HG02884 (cell line): ENCODE data around the gene HLX.

Experiments
- ATAC-seq: cut with Tn5 transposase; IDR thresholded peaks from one replicate; pipeline ENCODE4 v1.9.1; 2021; ENCODE audit warnings: mild to moderate bottlenecking, moderate library complexity; ENCODE audit not compliant: unreplicated experiment

Gene HLX, protein sequence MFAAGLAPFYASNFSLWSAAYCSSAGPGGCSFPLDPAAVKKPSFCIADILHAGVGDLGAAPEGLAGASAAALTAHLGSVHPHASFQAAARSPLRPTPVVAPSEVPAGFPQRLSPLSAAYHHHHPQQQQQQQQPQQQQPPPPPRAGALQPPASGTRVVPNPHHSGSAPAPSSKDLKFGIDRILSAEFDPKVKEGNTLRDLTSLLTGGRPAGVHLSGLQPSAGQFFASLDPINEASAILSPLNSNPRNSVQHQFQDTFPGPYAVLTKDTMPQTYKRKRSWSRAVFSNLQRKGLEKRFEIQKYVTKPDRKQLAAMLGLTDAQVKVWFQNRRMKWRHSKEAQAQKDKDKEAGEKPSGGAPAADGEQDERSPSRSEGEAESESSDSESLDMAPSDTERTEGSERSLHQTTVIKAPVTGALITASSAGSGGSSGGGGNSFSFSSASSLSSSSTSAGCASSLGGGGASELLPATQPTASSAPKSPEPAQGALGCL

DNA sequence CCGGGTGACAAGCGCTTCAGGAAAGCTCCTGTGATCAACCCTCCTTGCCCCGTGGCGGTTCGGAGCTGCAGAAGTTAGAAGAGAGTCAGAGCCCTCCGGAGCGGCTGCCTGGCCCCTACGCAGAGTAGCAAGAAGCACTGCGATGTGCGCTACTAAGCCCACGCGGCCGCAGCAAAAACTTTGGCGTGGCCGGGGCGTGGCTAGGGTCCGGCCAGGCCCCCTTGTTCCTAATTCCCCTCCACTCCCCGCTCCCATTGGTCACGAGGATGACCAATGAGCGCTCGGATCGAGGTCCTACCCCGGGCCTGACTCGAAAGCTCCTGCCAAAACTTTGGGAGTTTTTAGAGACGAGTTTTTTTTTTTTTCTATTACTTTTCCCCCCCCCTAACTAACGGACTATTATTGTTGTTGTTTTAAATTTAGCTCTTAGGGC is at the start of gene HLX:
HLX (plus strand) TSS at position 368 of the 433 bp plus-strand sequence. CDS start 415 bp downstream, outside the sequence.
- peak; percentile 49 for ATAC-seq

DNA sequence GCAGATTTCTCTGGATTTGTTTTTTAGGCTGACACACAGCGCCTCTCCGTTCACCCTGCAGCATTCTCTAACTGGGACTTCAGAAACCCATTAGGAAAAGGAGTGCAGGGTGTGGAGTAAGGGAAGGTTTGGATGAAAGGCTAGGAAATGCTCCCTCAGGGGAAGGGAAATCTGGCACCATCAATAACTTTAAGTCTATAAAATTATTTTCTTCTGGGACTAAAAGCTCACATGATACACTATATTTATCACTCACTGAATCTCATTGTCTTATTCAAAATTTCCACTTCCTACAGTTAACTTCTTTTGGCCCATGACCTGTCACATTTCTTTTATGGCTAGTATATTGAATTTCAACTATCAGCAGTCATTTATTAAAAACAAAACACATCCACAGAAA is 45.8 kb upstream of the HLX start:
- ATAC-seq, result no peak

DNA sequence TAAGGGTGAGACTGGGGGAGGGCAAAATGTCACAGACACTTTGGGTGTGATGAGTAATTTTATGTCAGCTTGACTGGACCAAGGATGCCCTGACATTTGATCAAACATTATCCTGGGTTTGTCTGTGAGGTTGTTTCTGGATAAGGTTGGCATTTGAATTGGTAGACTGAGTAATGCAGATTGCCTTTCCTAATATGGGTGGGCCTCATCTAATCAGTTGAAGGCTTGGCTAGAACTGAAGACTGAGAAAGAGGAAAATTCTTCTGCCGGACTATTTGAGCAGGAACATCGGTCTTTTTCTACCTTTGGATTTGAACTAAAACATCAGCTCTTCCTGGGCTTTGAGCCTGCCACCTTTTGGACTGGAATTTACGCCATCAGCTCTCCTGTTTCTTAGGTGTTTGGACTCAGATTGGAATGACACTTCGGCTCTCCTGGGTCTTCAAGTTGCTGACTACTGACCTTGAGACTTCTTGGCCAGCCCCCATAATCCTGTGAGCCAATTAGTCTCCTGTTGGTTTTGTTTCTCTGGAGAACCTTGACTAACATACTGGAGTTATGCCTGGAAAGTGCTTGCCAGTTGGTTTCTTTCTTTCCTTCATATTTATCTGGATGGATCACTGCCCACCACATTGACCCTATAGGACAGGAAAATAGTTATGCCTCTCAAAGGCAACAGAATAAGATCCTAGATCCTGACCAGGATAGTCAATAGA is 44.9 kb upstream of the HLX start:
- ATAC-seq, result no peak

DNA sequence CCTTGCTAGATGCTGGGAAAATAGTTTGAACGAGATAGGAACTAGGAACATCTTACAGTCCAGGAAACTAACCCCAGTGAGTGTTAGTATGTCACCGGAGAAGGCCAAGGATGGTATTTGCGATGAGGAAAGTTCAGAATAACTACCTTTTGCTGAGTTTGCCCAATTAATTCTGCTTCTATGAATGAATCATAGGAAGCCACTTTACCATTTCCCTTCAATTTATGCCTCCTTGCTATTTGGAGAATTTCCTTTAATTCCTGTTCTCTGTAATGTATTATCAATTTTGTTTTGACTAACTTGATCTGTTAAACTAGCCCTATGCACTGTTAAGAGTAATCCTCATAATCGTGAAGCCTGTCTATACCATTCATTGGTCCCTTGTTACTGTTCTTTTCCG is 40.7 kb upstream of the HLX start:
- ATAC-seq, result no peak

DNA sequence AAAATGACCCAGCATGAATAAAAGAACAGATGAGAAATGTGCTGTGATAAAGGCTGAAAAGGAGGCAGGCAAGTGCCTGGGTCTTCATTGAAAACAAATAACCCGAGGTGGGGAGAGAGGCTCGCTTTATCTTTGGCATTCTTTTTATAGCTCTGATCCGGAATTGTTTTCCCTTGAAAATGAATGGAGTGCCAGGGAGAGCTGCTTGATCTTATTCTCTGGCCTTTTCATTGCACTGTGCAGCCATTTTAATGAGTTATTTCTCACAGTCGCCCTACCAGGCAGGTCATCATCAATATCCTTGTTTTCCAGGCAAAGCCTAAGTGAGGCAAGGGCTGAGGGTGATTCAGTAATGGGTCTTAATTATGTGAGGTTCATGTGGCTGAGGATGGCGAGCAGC is 39.8 kb upstream of the HLX start:
- no peak for ATAC-seq

DNA sequence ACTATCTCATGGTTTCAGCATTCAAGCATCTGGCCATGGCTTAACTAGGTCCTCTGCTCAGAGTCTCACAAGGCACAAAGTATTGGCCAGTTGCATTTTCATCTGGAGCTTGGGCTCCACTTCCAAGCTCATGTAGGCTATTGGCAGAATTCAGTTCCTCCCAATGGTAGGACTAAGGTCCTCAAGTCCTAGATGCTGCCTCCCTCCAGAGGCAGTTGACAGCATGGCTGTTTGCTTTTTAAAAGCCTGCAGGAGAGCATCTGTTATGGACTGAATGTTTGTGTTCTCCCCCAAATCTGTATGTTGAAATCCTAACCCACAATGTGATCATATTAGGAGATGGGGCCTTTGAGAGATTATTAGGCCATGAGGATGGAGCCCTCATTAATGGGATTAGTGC is 38.0 kb upstream of the HLX start:
- ATAC-seq, result no peak

DNA sequence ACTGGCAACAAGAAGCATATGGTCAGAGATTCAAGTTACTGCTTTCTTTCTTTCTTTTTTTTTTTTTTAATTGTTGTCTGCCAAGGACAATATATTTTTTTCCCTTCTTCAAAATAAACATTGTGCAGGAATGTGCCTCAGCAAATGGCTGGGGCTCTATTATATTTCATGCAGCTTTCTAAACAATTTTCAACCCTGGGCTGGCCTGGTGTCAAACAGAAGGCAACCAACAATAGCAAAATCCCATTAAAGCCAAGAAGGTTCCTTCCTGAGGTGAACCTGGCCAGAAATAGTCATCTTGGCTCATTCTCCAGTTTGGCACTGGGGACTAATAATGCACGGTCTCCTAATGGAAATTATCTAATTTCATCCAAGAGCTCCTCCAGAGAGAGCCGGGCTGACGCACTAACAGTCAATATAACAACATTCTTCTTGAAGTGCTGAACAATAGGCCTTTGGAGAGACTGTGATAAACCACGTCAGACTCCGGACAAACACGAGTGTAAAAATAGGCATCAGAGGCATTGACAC is 35.7 kb upstream of the HLX start:
- ATAC-seq, result no peak

DNA sequence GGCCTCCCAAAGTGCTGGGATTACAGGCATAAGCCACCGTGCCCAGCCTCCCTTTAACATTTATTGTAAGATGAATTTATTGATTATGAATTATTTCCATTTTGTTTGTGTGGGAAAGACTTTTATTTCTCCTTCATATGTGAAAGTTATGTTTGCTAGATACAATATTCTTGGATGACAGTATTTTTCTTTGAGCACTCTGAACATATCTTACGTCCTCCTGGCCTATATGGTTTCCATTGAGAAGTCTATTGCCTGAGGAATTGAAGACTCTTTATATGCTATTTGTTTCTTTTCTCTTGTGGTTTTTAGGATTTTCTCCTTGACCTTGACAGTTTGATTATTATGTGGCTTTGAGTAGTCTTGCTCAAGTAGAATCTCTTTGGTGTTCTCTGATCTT is 26.8 kb upstream of the HLX start:
- ATAC-seq, result no peak

DNA sequence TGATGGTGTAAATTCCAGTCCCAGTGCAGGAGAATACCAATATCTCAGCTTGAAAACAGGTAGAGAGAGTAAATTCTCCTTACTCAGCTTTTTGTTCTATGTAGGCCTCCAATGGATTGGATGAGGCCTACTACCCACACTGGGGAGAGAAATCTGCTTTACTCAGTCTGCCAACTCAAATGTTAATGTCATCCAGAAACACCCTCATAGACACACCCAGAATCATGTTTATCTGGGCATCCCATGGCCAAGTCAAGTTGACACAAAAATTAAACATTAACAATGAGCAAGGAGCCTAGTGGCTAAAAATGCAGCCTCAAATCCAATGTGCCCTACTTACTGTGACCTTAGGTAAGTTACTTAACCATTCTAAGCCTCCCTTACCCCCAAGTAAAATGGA is 6.9 kb upstream of the HLX start:
- ATAC-seq, result no peak

DNA sequence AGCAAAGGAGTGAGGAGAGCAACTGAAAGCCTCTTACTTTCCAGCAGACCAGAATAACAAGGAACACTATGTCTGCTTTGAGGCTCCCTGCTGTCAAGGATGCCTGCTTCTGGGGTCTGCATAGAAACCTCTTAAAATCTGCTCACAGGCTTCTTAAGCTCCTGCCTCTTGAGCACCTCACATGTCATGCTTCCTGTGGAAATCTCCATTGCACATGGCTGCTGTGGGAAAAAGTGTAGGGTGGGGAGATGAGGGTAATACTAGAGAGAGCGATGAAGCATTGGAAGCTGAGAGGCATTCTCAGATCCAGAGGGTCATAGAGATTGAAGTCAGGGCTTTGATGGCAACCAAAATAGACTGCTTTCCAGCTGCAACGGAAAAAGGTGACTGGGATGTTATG is 6.2 kb upstream of the HLX start:
- no peak for ATAC-seq

DNA sequence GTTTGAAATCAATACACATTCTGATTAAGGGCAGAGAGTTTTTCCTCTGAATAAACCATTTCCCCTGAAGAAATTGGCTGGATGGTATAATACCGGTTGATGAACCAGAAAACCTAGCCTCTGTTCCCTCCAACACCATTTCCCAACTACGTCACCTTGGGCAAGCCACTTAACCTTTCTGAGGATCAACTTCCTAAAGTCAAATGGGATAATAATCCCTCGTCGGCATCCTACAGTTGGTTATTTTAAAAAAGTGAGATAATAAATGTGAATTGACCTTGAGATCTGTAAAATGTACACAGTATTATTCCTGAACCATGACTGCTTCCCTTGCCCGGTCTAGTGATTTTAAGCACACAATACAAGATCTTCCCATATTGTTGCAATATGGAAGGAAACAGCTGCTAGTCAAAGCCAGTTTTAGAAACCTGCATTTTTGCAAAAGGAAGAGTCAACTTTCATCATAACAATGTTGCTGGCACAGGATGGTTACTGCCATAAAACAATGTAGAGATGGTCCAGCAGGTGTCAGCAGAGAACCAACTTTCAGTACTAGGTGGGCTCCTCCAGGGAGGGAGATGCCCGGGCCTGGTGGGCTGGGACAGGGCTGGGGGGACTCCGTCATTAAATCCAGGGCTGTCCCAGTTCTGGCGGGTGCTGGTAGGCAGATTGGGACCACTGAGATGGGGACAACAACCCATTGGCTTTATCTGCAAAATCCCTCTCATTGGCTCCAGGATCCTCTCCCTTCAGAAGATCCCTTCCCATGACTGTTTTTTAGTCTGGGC is 5.2 kb upstream of the HLX start:
- ATAC-seq, result no peak

DNA sequence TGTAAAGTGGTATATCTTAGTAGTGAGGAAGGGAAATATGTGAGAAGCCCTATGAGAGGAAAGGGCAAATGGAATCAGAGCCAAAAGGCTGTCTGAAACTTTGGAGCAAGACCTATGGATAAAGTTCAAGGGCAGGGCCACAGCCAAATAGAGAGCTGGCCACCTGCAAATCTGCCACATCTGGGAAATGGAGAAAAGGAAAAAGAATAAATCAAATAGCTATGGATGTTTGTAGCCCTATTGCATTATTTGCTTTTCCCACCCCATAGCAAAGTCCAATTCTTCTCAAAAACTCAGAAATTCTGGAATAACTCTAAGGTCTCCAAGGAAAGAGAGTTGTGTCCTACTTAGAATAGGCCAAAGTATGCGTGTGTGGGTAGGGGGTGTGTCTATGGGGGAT is 4.0 kb upstream of the HLX start:
- no peak for ATAC-seq

DNA sequence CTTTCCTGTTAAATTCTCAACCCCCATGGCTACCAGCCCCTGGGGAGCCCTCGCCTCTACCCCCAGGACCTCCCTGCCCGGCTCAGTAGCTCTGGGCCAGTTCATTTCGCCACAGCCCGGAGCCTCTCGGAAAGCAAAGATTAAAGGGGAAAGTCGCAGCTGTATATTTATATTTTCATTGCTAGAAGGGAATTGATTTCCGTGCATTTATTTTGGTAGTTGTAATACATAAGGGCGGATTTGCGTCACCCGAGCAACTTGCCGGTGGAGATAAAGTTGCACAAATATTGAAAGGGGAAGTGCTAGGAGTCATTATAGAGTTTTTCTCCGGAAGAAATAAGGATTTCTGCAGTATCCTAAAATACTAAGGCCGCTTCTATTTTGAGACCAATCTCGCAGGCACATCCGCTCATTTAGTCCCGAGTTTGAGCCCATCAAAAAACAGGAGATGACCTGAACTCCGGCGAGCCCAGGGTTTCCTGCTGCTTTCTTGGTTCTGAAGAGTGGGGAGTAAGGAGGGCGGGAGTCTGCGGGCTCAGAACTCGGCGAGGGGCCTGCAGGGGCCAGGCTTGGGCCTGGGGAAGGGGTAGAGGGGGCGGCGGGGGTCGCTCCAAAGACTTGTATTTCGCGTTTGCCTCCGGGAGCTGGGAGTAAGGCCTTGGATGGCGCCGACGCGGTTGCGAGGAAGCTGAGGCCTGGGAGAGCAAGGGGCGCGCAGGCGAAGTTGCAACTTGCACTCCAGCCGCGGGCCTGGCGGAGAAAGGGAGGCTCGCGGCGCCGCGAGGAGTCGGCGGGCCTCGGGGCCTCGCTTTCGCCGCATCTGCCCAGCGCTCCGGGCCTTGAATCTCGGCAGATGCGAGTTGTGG is 2.5 kb upstream of the HLX start:
- ATAC-seq, result no peak

DNA sequence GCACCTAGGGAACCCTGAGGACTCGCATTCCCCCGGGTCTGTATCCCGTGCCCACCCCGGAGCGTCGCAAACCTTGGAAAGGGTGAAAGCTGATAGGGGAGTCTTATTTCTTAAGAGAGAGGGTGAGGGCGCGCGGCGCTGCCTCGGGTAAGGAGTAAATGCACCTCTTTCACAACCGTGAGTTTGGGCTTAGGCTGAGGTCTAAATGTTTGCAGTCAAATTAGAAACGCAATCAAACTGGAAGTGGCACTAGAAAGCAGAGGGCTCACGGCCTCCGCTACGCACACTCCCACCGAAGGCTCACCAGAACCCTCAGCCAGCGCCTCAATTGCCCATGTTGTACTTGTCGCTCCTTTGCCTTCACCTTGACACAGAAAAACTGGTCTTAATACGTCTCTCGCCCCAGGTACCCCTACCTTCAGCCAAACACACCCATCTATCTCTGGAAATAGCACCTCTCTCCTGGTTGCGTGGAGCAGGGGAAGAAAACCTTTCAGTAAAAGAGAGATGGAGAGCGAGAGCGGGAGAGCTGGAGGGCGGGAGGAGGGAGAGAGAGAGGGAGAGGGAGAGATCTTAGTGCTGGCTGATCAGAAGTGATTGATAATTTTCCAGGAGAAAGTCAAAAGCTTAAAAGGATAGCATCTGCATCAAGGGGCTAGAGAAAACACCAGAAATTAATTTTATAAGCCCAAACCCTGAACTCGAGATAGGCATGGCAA is 1.7 kb upstream of the HLX start:
- no peak for ATAC-seq

DNA sequence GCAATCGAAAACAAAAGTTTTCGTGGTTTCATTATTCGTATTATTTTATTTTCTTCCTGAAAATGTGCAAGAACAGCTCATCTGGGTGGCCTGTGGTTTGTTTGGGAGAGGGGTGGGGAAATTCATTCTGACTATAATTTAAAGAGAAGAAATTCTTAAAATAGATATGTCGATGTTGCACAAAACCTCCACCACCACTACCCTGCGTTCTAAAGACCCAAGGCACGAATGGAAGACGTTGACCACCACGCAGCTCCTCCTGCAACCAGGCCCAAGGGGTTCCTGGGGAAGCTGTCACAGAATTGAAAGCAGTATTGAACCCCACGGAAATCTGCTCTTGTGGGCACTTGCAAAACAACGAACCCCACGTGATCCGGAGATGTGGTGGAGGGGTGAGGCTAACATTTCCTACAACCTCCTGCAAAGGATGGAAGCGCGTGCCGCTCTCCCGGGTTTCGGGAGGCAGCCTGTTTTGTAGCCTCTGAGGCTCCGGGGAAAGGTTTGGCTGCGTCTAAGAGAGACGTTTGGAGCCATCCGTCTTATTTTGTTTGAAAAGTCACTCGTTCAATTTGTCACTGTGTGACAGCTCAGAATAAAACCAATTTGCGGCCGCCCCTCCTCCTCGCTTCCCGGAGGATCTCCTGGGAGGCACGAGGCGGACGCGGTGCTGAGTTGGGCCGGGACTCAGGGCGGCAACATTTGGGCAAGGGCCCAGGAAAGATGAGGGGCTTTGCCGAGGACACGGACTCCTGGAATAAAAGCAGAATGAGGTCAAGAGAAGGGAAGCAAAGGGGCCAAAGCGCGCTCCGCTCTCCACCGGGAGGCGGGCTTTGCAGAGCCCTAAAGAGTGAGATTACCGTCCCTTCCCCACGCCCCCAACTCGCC is 810 bp upstream of the HLX start:
- peak; percentile 3 for ATAC-seq

DNA sequence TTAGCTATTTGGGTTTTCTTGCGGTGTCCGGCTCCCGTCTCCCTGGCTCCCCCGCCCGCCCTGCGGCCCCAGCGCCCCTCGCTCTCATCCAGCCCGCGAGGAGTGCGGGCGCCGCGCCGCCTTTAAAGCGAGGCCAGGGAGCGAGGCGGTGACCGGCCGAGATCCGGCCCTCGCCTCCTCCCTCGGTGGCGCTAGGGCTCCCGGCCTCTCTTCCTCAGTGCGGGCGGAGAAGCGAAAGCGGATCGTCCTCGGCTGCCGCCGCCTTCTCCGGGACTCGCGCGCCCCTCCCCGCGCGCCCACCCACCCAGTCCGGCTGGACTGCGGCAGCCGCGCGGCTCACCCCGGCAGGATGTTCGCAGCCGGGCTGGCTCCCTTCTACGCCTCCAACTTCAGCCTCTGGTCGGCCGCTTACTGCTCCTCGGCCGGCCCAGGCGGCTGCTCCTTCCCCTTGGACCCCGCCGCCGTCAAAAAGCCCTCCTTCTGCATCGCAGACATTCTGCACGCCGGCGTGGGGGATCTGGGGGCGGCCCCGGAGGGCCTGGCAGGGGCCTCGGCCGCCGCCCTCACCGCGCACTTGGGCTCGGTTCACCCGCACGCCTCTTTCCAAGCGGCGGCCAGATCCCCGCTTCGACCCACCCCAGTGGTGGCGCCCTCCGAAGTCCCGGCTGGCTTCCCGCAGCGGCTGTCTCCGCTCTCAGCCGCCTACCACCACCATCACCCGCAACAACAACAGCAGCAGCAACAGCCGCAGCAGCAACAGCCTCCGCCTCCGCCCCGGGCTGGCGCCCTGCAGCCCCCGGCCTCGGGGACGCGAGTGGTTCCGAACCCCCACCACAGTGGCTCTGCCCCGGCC is 492 bp downstream of the HLX start:
- peak; percentile 32 for ATAC-seq

DNA sequence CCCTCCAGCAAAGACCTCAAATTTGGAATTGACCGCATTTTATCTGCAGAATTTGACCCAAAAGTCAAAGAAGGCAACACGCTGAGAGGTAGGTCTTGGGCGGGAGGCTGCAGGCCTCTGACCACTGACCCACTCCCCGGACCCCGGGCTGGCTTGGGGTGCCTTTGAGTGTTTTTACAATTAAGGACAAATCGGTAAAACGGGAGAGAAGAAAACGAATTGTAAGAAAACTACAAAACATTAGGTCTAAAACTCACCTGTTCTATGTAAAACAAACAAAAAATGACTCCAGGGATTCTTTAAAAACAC is 1.1 kb downstream of the HLX start:
- ATAC-seq, result no peak
